ENCODE measurements around the gene MAN2B2. TPM values are rescaled to one million over a fixed set of nuclear protein-coding genes. Genes with fewer than 3 reads are reported as not detected.

The MAN2B2 gene
- total and polyA plus RNA-seq, 9 of the 15 experiments (the other 6 are each of a cell fraction or from before 2014, with no cell fraction given), result 0.21 to 8.8 (median 3.7) TPM

GRCh38 chr4:6595897-6596537 lies 21.0 kb downstream of the MAN2B2 start (continued):
- TF ChIP-seq MGA (IDR thresholded peaks at IDR 0.05) (no peak), ZNF277 (CRISPR knock-in tag; IDR thresholded peaks at IDR 0.05; ENCODE audit: borderline replicate concordance) (no peak), NCOA2 (IDR thresholded peaks at IDR 0.05; ENCODE audit: partially characterized antibody in 2 of 2) (no peak), HINFP (tag; conservative IDR thresholded peaks at IDR 0.05; ENCODE audit: low read depth) (no peak), SFPQ (IDR thresholded peaks at IDR 0.05; ENCODE audit: low read depth, low read length) (no peak), ZBTB1 (CRISPR knock-in tag; IDR thresholded peaks at IDR 0.05; ENCODE audit: borderline replicate concordance, low read depth) (no peak), CGGBP1 (CRISPR knock-in tag; IDR thresholded peaks at IDR 0.05) (no peak), RFX5 (IDR thresholded peaks at IDR 0.05; ENCODE audit: low read depth, low read length) (no peak), CCAR2 (IDR thresholded peaks at IDR 0.05; ENCODE audit: low read depth, low read length) (no peak)

Data from K562 (cell line).